ENCODE data around the gene RPS6KA5.
"Not testable (repeated sequence)": the region's sequence is repeated elsewhere in the genome, so short reads cannot be mapped to it uniquely, and the experiment has no call there.

Gene RPS6KA5

DNA sequence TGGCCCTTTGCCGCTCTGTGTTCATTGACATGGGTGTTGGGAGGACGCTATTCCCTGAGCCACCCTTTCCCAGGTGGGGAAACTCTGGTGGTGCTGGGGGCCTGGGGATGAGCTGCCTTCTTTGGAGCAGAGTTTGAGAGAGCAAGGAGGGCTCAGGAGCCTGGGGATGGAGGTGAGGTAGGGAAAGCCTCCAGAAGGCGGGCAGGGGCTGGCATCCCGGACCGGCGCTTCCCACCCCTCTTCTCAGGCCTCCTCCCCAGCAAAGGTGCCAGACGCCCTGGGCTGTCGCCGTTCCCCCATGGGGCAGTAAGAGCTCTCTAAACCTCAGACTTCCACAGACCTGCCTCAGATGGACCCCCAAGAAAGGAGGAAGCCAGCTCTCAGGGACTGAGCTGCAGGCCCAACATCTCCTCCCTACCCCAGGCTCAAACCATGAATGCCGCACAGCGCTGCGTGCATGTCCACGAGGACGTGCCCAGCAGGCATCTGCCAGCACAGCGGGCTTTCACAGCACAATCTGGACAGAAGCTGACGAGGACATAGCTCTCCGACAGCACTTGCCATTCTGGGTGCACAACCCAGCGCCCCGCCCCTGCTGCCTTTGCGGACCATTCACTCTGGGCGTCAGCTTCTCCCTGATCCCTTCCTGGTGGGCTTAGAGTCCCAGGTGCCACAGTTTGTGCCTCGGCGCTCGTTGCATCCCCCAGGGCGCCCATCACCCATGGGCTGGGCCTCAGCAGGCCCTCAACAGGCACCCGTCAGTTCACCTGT lies 229.3 kb downstream of the RPS6KA5 start:
- Mint-ChIP-seq H3K27ac (no peak overlapping the region), H3K27me3 (ENCODE audit: low read depth, poor library complexity) (peaks cover 32% of the 10 kb centered on the region), H3K4me1 (peaks cover 5% of the 10 kb centered on the region), H3K4me3 (no peak overlapping the region), H3K36me3 (ENCODE audit: low read depth) (no peaks in the 10 kb centered on the region), H3K9me3 (peaks cover 14% of the 10 kb centered on the region)
- TF ChIP-seq CTCF (IDR thresholded peaks at IDR 0.05): no peak
- no peak for DNase-seq

DNA sequence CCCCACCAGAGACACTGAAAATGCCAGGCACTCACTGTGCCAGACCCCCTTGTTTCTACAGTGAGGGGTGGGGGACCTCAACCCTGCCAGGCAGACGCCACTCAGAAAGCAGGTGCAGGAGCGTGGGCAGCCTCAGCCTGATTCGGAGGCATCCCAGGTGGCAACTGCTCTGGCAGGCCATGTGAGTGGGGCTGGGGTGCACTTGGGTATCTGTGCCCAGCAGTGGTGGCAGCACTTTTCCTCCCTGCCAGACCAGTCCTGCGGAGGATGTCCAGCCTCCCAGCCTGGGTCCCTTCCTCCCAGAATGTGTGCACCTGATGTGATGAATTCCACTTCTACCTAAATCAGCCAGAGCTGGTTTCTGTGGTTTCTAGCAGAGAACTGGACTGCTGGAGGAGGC lies 230.8 kb downstream of the RPS6KA5 start:
- no peak for DNase-seq
- Mint-ChIP-seq H3K4me3 (no peak overlapping the region), H3K27ac (no peak overlapping the region), H3K4me1 (peaks cover 5% of the 10 kb centered on the region), H3K9me3 (peaks cover 26% of the 10 kb centered on the region), H3K27me3 (ENCODE audit: low read depth, poor library complexity) (peaks cover 37% of the 10 kb centered on the region), H3K36me3 (ENCODE audit: low read depth) (no peaks in the 10 kb centered on the region)
- no peak for TF ChIP-seq CTCF (IDR thresholded peaks at IDR 0.05)

- H3K36me3 Mint-ChIP-seq (ENCODE audit: low read depth): peaks cover 3% of the 10 kb centered on the region
These were observed 231.6 kb downstream of the RPS6KA5 start for GRCh38 chr14:90828642-90829487.

GRCh38 chr14:90827919-90828610 lies 232.4 kb downstream of the RPS6KA5 start:
- DNase-seq: peak; percentile 95
- H3K27ac Mint-ChIP-seq: no peak overlapping the region
- peak overlapping the region; percentile 59 for H3K4me3 Mint-ChIP-seq
- peaks cover 3% of the 10 kb centered on the region for H3K36me3 Mint-ChIP-seq (ENCODE audit: low read depth)
- H3K27me3 Mint-ChIP-seq (ENCODE audit: low read depth, poor library complexity): peaks cover 44% of the 10 kb centered on the region
- TF ChIP-seq CTCF (IDR thresholded peaks at IDR 0.05): no peak
- H3K4me1 Mint-ChIP-seq: peaks cover 5% of the 10 kb centered on the region
- H3K9me3 Mint-ChIP-seq: peaks cover 41% of the 10 kb centered on the region

More at GRCh38 chr14:90828642-90829487, 231.6 kb downstream of the RPS6KA5 start:
- DNase-seq: no peak
- no peak overlapping the region for H3K27ac Mint-ChIP-seq
- H3K4me1 Mint-ChIP-seq: peaks cover 5% of the 10 kb centered on the region
- peaks cover 34% of the 10 kb centered on the region for H3K9me3 Mint-ChIP-seq
- peak overlapping the region; percentile 59 for H3K4me3 Mint-ChIP-seq
- TF ChIP-seq CTCF (IDR thresholded peaks at IDR 0.05): no peak
- H3K27me3 Mint-ChIP-seq (ENCODE audit: low read depth, poor library complexity): peaks cover 44% of the 10 kb centered on the region

- H3K27me3 Mint-ChIP-seq (ENCODE audit: low read depth, poor library complexity): peaks cover 23% of the 10 kb centered on the region
- H3K9me3 Mint-ChIP-seq: peaks cover 57% of the 10 kb centered on the region
- not testable (repeated sequence) for DNase-seq; H3K4me1 Mint-ChIP-seq; H3K4me3 Mint-ChIP-seq; H3K27ac Mint-ChIP-seq; H3K36me3 Mint-ChIP-seq (ENCODE audit: low read depth)
These were observed 236.9 kb downstream of the RPS6KA5 start for GRCh38 chr14:90823542-90823941.

- H3K4me1 Mint-ChIP-seq: no peaks in the 10 kb centered on the region
- H3K36me3 Mint-ChIP-seq (ENCODE audit: low read depth): peaks cover 3% of the 10 kb centered on the region
- TF ChIP-seq CTCF (IDR thresholded peaks at IDR 0.05): no peak
- peaks cover 18% of the 10 kb centered on the region for H3K27me3 Mint-ChIP-seq (ENCODE audit: low read depth, poor library complexity)
- no peak overlapping the region for H3K27ac Mint-ChIP-seq
- H3K4me3 Mint-ChIP-seq: no peak overlapping the region
- DNase-seq: no peak
- H3K9me3 Mint-ChIP-seq: peaks cover 41% of the 10 kb centered on the region
These were observed 239.5 kb downstream of the RPS6KA5 start for GRCh38 chr14:90820958-90821357.

All from nephron progenitor cell (in vitro differentiated cells).